IMR-90 (cell line): ENCODE data around the gene NET1.

Experiments
- CEBPB ChIP-seq: IDR thresholded peaks from 2 replicates; pipeline ENCODE4 v1.6.1; 2012; ENCODE audit warnings: low read depth, low read length, improper control_type of control experiment
- CHD1 ChIP-seq: IDR thresholded peaks from 2 replicates; pipeline ENCODE4 v1.6.1; 2012; ENCODE audit warnings: low read depth, low read length, improper control_type of control experiment
- FOS ChIP-seq: fragments of 150-350 bp; IDR thresholded peaks from 2 replicates; pipeline ENCODE4 v1.6.1; 2016; ENCODE audit warnings: low read depth, low read length
- MAFK ChIP-seq: IDR thresholded peaks from 2 replicates; pipeline ENCODE4 v1.6.1; 2012; ENCODE audit warnings: low read depth, low read length, improper control_type of control experiment
- MAZ ChIP-seq: IDR thresholded peaks from 2 replicates; pipeline ENCODE4 v1.6.1; 2012; ENCODE audit warnings: low read depth, mild to moderate bottlenecking, low read length, improper control_type of control experiment, moderate library complexity, borderline replicate concordance
- POLR2A ChIP-seq: IDR thresholded peaks from 2 replicates; pipeline ENCODE4 v1.6.1; 2012; ENCODE audit warnings: mild to moderate bottlenecking, low read depth, low read length
- RAD21 ChIP-seq: IDR thresholded peaks from 2 replicates; pipeline ENCODE4 v1.6.1; 2012; ENCODE audit warnings: low read length, improper control_type of control experiment
- RCOR1 ChIP-seq: IDR thresholded peaks from 2 replicates; pipeline ENCODE4 v1.6.1; 2012; ENCODE audit warnings: mild to moderate bottlenecking, low read length, improper control_type of control experiment; ENCODE audit not compliant: insufficient replicate concordance
- RFX5 ChIP-seq: IDR thresholded peaks from 2 replicates; pipeline ENCODE4 v1.8.0; 2012; ENCODE audit warnings: low read depth, mild to moderate bottlenecking, low read length, moderate library complexity
- SMC3 ChIP-seq: fragments of 150-350 bp; IDR thresholded peaks from 2 replicates; pipeline ENCODE4 v1.6.1; 2016; ENCODE audit warnings: low read depth, mild to moderate bottlenecking, antibody characterized with exemption, low read length, moderate library complexity
- TF ChIP-seq, protein P1 (sequence below): fragments of 150-350 bp; IDR thresholded peaks from 2 replicates; pipeline ENCODE4 v1.6.1; 2016; ENCODE audit warnings: low read depth, mild to moderate bottlenecking, low read length, moderate library complexity, borderline replicate concordance
- TF ChIP-seq, protein P2 (sequence below): conservative IDR thresholded peaks from 2 replicates; pipeline ENCODE4 v1.5.1; 2012; ENCODE audit warnings: mild to moderate bottlenecking, low read depth, low read length, improper control_type of control experiment
- TF ChIP-seq, protein P3 (sequence below): fragments of 150-350 bp; IDR thresholded peaks from 2 replicates; pipeline ENCODE4 v1.6.1; 2017; ENCODE audit warnings: mild to moderate bottlenecking, antibody characterized with exemption, low read length, low read depth

DNA sequence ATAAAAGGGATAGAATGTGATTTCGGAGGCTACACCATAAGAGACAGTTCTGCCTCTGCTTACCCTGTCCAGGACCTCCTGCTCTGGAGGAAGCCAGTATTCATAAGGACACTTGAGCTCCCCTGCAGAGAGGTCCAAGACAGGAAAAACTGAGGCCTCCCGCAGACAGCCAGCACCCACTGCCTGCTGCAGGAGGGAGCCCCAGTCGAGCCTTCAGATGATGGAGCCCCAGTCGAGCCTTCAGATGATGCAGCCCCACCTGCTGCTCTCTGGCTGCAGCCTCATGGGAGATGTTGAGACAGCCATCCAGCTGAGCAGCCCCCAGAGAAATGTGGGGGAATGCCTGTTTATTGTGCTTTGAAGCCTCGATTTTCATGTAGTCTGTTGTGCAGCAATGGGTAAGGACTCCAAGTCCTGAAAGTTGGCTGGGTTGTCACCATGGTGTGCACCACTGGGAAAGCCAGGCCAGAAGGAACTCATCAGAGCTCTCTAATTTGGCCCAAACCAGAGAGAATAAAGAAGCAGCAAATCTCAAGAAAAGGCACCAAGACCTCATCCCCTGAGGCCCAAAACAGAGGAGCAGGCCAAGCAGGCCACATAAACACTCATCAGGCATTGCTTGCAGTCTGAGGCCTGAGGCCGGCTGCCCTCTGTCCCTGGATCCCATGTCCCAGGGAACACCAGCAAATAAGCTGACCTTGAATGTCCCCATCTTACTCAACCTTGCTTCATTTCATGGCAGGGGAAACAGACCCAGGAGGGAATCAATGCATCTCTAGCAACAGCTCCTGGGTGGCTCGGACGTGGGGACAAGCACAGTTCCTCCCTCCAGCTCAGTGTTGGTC is 56.1 kb downstream of the NET1 start:
- TF ChIP-seq POLR2A (no peak), RAD21 (no peak), MAFK (no peak), RCOR1 (no peak), SMC3 (no peak), MAZ (no peak), RFX5 (no peak), CEBPB (no peak), FOS (no peak), CHD1 (no peak)
- TF ChIP-seq, protein P1, sequence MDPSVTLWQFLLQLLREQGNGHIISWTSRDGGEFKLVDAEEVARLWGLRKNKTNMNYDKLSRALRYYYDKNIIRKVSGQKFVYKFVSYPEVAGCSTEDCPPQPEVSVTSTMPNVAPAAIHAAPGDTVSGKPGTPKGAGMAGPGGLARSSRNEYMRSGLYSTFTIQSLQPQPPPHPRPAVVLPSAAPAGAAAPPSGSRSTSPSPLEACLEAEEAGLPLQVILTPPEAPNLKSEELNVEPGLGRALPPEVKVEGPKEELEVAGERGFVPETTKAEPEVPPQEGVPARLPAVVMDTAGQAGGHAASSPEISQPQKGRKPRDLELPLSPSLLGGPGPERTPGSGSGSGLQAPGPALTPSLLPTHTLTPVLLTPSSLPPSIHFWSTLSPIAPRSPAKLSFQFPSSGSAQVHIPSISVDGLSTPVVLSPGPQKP: no peak
- TF ChIP-seq, protein P2, sequence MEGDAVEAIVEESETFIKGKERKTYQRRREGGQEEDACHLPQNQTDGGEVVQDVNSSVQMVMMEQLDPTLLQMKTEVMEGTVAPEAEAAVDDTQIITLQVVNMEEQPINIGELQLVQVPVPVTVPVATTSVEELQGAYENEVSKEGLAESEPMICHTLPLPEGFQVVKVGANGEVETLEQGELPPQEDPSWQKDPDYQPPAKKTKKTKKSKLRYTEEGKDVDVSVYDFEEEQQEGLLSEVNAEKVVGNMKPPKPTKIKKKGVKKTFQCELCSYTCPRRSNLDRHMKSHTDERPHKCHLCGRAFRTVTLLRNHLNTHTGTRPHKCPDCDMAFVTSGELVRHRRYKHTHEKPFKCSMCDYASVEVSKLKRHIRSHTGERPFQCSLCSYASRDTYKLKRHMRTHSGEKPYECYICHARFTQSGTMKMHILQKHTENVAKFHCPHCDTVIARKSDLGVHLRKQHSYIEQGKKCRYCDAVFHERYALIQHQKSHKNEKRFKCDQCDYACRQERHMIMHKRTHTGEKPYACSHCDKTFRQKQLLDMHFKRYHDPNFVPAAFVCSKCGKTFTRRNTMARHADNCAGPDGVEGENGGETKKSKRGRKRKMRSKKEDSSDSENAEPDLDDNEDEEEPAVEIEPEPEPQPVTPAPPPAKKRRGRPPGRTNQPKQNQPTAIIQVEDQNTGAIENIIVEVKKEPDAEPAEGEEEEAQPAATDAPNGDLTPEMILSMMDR: no peak
- TF ChIP-seq, protein P3, sequence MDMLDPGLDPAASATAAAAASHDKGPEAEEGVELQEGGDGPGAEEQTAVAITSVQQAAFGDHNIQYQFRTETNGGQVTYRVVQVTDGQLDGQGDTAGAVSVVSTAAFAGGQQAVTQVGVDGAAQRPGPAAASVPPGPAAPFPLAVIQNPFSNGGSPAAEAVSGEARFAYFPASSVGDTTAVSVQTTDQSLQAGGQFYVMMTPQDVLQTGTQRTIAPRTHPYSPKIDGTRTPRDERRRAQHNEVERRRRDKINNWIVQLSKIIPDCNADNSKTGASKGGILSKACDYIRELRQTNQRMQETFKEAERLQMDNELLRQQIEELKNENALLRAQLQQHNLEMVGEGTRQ: no peak
